ENCODE data around the gene ATP2C1.

The ATP2C1 gene

DNA sequence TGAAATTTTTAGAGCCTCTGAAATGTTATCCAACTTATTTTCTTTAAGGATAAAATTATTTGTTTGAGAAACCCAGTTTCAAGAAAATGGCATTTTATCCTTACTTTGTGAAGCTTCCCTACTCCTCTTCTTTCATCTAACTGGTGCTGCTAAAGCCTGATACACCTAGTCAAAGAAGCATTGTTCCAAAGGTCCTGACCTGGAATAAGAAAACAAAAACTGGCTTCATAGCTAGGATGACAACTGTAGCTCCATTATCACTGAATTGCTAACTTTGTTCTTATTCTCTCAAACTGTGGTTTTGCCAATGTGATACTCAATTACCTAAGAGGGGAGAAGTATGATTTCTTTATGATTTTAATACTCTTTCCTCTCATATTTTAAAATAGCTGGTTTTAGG, 27.6 kb upstream of the ATP2C1 start:
- H3K9me3 Mint-ChIP-seq: no peaks in the 10 kb centered on the region
- no peak overlapping the region for H3K27ac Mint-ChIP-seq
- H3K4me1 Mint-ChIP-seq (ENCODE audit: low read depth): no peaks in the 10 kb centered on the region
- no peaks in the 10 kb centered on the region for H3K36me3 Mint-ChIP-seq (ENCODE audit: low read depth)
- DNase-seq (ENCODE audit: low spot score): no peak
- peaks cover 12% of the 10 kb centered on the region for H3K27me3 Mint-ChIP-seq (ENCODE audit: low read depth)
- H3K4me3 Mint-ChIP-seq: no peak overlapping the region

DNA sequence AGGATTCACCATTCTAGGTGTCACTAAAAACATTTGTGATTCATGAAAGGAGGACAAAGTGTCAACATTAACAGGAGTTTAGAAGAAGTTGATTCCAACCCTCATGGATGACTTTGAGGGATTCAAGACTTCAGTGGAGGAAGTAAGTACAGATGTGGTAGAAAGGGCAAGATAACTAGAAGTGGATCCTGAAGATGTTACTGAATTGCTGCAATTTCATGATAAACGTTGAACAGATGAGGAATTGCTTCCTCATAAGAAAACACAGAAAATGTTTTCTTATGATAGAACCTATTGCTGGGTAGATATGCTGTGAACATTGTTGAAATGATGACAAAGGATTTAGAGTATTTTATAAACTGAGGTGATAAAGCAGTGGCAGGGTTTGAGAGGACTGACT, 23.5 kb upstream of the ATP2C1 start:
- Mint-ChIP-seq H3K9me3 (no peaks in the 10 kb centered on the region), H3K36me3 (ENCODE audit: low read depth) (no peaks in the 10 kb centered on the region), H3K27ac (no peak overlapping the region), H3K4me3 (no peak overlapping the region), H3K27me3 (ENCODE audit: low read depth) (peaks cover 12% of the 10 kb centered on the region), H3K4me1 (ENCODE audit: low read depth) (no peaks in the 10 kb centered on the region)
- no peak for DNase-seq (ENCODE audit: low spot score)

DNA sequence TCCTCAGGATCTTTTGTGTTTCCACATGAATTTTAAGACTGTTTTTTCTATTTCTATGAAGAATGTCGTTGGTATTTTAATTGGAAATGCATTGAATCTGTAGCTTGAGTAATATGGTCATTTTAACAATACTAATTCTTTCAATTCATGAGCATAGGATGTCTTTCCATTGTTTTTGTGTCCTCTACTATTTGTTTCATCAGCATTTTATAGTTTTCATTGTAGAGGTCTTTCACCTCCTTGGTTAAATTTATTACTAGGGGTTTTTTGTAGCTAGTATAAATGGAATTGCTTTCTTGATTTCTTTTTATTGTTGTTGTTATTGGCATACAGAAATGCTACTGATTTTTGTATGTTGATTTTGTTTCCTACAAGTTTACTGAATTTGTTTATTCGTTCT, 17.3 kb upstream of the ATP2C1 start:
- H3K27me3 Mint-ChIP-seq (ENCODE audit: low read depth): peaks cover 18% of the 10 kb centered on the region
- no peak for DNase-seq (ENCODE audit: low spot score)
- H3K36me3 Mint-ChIP-seq (ENCODE audit: low read depth): no peaks in the 10 kb centered on the region
- H3K4me3 Mint-ChIP-seq: no peak overlapping the region
- H3K4me1 Mint-ChIP-seq (ENCODE audit: low read depth): no peaks in the 10 kb centered on the region
- H3K9me3 Mint-ChIP-seq: peaks cover 27% of the 10 kb centered on the region
- no peak overlapping the region for H3K27ac Mint-ChIP-seq

DNA sequence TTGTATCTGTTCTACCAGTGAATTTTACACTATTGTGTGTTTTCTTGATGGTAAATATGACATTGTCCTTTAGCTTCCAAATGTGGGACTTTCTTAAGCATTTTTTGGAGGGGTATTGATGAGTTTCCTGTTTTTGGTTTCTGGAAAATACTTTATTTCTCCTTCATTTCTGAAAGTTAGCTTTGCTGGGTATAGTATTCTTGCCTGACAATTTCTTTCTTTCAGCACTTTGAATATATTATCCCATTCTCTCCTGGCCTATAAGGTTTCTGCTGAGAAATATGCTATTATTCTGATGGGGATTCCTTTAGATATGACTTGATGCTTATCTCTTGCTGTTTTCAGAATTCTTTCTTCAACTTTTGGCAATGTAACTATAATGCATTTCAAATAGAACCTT, 15.4 kb upstream of the ATP2C1 start:
- Mint-ChIP-seq H3K27ac (no peak overlapping the region), H3K27me3 (ENCODE audit: low read depth) (peaks cover 26% of the 10 kb centered on the region)
- DNase-seq (ENCODE audit: low spot score): no peak

DNA sequence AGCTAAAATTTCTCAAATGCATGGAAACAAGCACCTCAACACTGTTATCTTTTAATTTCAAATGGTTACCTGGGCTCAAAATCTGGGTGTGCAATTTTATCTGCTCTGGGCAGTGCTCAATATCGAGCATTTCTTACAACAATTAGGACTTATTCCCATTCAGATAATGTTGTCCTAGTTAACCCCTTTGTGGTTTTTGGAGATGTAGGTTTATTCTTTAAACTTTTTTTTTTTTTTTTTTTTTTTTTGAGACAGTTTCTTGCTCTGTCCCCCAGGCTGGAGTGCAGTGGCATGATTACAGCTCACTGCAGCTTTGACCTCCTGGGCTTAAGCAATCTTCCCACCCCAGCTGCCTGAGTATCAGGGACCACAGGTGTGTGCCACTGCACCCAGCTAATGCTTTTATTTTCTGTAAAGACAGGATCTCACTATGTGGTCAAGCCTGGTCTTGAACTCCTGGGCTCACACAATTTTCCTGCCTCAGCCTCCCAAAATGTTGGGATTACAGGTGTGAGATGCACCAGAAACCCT, 4.4 kb upstream of the ATP2C1 start:
- DNase-seq (ENCODE audit: low spot score): no peak
- H3K36me3 Mint-ChIP-seq (ENCODE audit: low read depth): peaks cover 2% of the 10 kb centered on the region
- peaks cover 16% of the 10 kb centered on the region for H3K9me3 Mint-ChIP-seq
- no peak overlapping the region for H3K4me3 Mint-ChIP-seq
- H3K27me3 Mint-ChIP-seq (ENCODE audit: low read depth): peaks cover 12% of the 10 kb centered on the region
- no peak overlapping the region for H3K27ac Mint-ChIP-seq
- H3K4me1 Mint-ChIP-seq (ENCODE audit: low read depth): peaks cover 9% of the 10 kb centered on the region

More for the DNA sequence above, 15.4 kb upstream of the ATP2C1 start:
- Mint-ChIP-seq H3K9me3 (peaks cover 27% of the 10 kb centered on the region), H3K4me1 (ENCODE audit: low read depth) (no peaks in the 10 kb centered on the region), H3K4me3 (no peak overlapping the region), H3K36me3 (ENCODE audit: low read depth) (no peaks in the 10 kb centered on the region)

DNA sequence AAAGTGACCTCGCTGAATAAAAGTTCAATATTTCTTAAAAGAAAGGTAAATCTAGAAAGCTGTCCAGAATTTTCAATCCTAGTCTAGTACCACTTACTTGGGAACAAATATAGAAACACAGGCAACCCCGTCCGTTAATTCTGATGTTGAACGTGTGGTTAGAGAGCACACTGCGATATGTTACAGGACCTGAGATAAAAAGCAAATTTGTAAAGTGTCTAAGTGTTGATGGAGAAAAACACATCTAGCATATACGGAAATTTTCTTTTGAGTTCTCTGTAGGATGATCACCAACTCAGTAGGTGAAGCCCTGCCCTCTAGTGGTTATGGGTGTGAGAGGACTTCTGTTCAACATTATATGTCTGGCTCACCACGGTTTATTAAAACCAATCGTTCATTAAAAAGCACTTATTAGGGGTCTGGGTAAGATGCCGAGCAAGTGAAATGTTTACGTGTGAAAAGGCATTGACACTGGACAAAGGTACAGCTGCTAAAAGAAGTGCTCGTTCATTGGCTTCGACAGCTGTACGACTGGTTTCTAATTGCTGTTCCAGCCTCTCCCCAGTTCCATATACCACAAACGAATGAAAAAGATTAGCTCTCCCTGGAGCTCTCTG, 1.0 kb upstream of the ATP2C1 start:
- peaks cover 35% of the 10 kb centered on the region for H3K4me1 Mint-ChIP-seq (ENCODE audit: low read depth)
- H3K36me3 Mint-ChIP-seq (ENCODE audit: low read depth): peaks cover 7% of the 10 kb centered on the region
- H3K4me3 Mint-ChIP-seq: peak overlapping the region; percentile 93
- H3K27ac Mint-ChIP-seq: peak overlapping the region; percentile 98
- DNase-seq (ENCODE audit: low spot score): peak; percentile 58
- H3K9me3 Mint-ChIP-seq: no peaks in the 10 kb centered on the region
- no peaks in the 10 kb centered on the region for H3K27me3 Mint-ChIP-seq (ENCODE audit: low read depth)

DNA sequence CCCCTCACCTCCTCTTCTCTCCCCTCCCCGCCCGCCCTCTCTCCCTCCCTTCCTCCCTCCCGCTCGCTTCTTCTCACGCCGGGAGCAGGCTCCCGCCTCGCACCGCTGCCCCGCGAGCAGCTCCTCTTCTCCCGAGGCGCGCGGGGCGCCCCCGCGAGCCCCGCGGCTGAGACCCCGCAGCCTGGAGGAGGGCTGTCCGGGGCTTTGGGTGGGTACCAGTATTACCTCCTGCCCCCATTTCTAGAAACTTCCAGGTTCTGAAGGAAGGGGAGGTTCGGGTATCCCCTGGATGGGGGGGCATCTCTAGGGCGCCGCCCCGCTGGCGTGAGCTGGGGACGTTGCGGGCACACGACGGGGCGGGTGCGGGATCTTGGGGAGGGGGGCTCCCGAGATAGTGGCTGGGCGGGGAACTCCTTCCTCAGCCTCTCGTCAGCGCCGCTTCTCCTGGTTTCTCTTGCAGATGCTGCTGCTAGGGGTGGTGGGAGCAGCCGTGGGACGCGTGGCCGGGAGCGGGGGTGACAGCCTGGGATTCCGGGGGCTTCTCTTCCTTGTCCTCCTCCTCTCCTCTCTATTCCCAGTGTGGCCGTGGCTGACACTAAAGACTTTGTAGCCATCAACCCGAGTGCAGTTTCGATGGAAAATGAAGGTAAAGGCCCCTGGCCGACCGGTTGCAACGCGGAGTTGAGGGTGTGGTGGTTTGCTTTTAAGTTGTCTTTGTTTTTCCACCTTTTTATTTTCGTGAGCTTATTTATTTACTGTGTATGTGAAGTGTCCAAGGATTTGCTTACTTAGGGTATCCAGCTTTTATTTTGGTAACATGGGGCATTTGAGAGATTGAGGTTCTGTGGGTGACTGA, 474 bp downstream of the ATP2C1 start:
- Mint-ChIP-seq H3K4me3 (peak overlapping the region; percentile 93), H3K9me3 (no peaks in the 10 kb centered on the region), H3K27ac (peak overlapping the region; percentile 88), H3K27me3 (ENCODE audit: low read depth) (no peaks in the 10 kb centered on the region), H3K36me3 (ENCODE audit: low read depth) (peaks cover 7% of the 10 kb centered on the region), H3K4me1 (ENCODE audit: low read depth) (peaks cover 41% of the 10 kb centered on the region)
- DNase-seq (ENCODE audit: low spot score): peak; percentile 31

DNA sequence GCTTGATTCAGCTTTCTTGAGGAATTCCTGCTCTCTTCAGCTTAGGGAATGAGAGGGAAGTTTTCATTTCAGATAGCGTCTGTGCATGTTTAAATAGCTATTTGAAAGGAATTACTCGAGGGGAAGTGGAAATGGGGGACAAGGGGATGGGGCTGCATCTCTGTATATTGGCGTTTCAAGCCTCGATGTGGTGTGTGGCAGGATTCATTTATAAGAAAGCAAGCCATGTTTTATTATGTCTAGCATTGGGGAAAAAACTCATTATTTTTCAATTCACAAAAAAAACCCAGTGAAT, 1.0 kb downstream of the ATP2C1 start:
- H3K4me1 Mint-ChIP-seq (ENCODE audit: low read depth): peaks cover 41% of the 10 kb centered on the region
- H3K27ac Mint-ChIP-seq: peak overlapping the region; percentile 88
- no peaks in the 10 kb centered on the region for H3K27me3 Mint-ChIP-seq (ENCODE audit: low read depth)
- no peaks in the 10 kb centered on the region for H3K9me3 Mint-ChIP-seq
- peak overlapping the region; percentile 93 for H3K4me3 Mint-ChIP-seq
- H3K36me3 Mint-ChIP-seq (ENCODE audit: low read depth): peaks cover 7% of the 10 kb centered on the region
- no peak for DNase-seq (ENCODE audit: low spot score)

DNA sequence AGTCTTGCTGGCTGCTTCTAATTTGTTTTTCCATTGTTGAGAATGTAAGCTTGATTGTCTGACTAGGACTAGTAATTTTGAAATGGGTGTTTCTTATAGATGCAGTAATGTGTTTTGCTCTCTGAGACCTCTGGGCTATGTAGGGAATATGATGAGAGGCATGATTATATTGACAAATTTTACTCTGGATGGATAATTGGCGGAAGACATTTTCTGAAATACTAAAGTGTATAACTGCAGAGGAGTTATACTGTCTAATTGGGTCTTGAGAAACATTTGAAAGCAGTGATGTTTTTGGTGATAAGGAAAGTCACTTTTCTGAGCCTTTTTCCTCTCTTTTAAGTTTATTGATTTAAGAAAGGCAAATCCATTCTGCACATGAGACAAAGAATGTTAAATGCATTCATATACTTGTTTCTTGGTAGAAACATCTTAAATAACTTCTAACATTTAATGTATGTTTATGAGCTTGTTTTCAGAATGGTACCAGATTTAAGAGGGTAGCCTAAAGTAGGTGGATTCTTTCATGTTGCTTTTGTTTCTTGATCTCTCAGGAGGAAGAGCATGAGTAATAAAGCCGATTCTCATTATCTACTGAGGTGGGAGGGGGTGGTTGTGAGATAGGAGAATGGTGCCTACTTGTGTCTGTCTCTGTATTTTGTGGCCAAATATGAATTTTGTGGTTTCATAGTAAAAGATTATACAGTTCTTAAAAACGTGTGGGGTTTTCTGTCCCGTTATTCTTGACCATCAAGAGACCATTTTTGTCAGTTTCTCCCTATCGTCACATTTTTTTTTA, 2.0 kb downstream of the ATP2C1 start:
- Mint-ChIP-seq H3K36me3 (ENCODE audit: low read depth) (peaks cover 7% of the 10 kb centered on the region), H3K4me3 (peak overlapping the region; percentile 93), H3K27ac (peak overlapping the region; percentile 55), H3K27me3 (ENCODE audit: low read depth) (no peaks in the 10 kb centered on the region), H3K4me1 (ENCODE audit: low read depth) (peaks cover 41% of the 10 kb centered on the region), H3K9me3 (no peaks in the 10 kb centered on the region)
- DNase-seq (ENCODE audit: low spot score): peak; percentile 36

DNA sequence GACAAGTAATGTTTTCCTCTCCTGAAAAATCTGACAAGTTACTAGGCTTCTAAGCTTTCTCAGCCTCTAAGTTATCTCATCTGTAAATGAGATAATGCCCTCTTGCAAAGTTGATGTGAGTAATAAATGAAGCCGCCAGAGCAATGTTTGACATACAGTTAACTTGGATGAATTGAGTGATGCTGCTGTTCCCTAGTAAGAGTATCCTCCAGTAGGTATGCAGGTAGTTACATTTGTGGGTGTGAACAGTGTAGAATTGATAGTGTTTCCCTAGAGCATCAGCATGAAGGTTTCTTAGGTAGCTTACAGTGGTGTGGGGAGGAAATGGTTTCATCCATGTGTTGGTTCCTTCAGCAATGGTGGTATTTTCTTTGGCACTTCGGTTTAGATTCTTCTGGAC, 3.4 kb downstream of the ATP2C1 start:
- H3K27ac Mint-ChIP-seq: no peak overlapping the region
- peaks cover 44% of the 10 kb centered on the region for H3K4me1 Mint-ChIP-seq (ENCODE audit: low read depth)

DNA sequence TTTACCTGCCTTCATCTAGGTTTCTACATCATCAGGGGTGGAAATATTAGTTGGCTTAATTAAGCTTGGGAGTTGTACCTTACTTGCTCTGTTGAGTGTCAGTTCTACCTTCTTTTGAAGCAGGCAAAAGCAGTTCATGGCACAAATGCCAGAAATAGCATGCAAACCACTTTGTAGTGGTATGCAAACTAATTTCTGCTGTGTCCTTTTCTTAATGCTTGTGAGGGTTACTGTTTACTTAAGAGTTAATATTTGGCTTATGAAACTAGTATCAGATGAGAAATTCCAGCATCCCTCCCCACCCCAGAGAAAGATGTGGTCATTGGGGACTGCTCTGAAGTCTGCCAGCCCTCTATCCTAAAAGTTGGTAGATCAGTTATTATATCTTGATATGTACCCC, 7.1 kb downstream of the ATP2C1 start:
- Mint-ChIP-seq H3K36me3 (ENCODE audit: low read depth) (peaks cover 3% of the 10 kb centered on the region), H3K4me1 (ENCODE audit: low read depth) (peaks cover 43% of the 10 kb centered on the region), H3K27ac (no peak overlapping the region), H3K27me3 (ENCODE audit: low read depth) (no peaks in the 10 kb centered on the region), H3K9me3 (no peaks in the 10 kb centered on the region), H3K4me3 (no peak overlapping the region)
- no peak for DNase-seq (ENCODE audit: low spot score)

More for the DNA sequence above, 3.4 kb downstream of the ATP2C1 start:
- Mint-ChIP-seq H3K36me3 (ENCODE audit: low read depth) (peaks cover 7% of the 10 kb centered on the region), H3K9me3 (no peaks in the 10 kb centered on the region), H3K27me3 (ENCODE audit: low read depth) (no peaks in the 10 kb centered on the region), H3K4me3 (no peak overlapping the region)
- DNase-seq (ENCODE audit: low spot score): no peak

DNA sequence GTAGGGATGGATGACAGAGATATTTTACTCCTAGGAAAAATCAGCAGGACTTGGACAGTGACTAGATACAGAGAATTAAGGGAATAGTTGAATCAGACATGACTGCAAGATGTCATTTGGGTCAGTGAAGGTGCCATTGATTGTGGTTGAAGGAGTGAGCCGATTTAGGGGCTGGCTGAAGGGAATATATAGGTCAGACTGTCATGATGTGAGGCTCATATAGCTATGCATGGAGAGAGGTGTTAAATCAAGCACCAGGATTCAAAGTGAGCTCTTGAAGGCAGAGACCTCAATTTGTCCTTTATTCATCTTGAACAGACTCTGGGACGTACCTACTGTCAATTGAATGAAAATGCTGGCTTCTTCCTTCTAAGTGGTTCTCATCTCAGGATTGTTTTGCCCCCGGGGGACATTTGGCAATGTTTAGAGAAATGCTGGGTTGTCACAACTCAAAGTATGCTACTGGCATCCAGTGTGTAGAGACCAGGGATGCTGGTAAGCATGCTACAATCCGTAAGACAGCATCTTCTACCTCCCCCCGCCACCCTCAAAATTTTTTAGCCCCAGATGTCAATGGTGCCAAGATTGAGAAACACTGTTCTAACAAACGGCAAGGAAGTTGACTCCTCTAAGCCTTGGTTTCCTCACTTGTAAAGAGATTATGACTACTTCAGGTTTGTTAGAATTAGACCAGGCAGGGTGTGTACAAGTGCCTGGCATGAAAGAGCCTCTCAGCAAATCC, 7.8 kb downstream of the ATP2C1 start:
- Mint-ChIP-seq H3K9me3 (no peaks in the 10 kb centered on the region), H3K27me3 (ENCODE audit: low read depth) (no peaks in the 10 kb centered on the region), H3K27ac (no peak overlapping the region), H3K4me3 (no peak overlapping the region), H3K36me3 (ENCODE audit: low read depth) (peaks cover 5% of the 10 kb centered on the region), H3K4me1 (ENCODE audit: low read depth) (peaks cover 43% of the 10 kb centered on the region)
- DNase-seq (ENCODE audit: low spot score): no peak

DNA sequence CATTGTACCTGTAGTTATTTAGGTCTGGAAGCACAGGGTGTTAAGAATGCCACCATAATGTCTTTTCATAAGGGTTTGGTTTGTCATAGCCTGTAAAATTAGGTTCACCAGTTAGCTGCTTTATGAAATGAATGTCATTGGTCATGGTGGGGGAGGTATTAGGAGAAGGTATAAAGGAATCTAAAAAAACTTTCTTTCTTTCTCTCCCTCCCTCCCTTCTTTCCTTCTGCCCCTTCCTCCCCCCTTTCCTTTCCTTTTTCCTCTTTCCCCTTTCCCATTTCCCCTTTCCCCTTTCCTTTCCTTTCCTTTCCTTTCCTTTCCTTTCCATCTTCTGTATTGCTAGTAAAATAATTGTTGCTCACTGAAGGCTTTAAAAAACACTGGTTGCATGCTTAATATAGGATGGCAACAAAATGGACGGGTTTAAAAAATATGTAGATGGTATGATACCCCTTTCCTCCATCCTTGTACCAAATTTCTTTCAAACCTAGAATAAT, 9.6 kb downstream of the ATP2C1 start:
- Mint-ChIP-seq H3K36me3 (ENCODE audit: low read depth) (peaks cover 2% of the 10 kb centered on the region), H3K27me3 (ENCODE audit: low read depth) (no peaks in the 10 kb centered on the region), H3K9me3 (no peaks in the 10 kb centered on the region), H3K4me1 (ENCODE audit: low read depth) (peaks cover 49% of the 10 kb centered on the region), H3K4me3 (no peak overlapping the region), H3K27ac (no peak overlapping the region)
- DNase-seq (ENCODE audit: low spot score): no peak
